ENCODE results near the gene COG7.

The COG7 gene

DNA sequence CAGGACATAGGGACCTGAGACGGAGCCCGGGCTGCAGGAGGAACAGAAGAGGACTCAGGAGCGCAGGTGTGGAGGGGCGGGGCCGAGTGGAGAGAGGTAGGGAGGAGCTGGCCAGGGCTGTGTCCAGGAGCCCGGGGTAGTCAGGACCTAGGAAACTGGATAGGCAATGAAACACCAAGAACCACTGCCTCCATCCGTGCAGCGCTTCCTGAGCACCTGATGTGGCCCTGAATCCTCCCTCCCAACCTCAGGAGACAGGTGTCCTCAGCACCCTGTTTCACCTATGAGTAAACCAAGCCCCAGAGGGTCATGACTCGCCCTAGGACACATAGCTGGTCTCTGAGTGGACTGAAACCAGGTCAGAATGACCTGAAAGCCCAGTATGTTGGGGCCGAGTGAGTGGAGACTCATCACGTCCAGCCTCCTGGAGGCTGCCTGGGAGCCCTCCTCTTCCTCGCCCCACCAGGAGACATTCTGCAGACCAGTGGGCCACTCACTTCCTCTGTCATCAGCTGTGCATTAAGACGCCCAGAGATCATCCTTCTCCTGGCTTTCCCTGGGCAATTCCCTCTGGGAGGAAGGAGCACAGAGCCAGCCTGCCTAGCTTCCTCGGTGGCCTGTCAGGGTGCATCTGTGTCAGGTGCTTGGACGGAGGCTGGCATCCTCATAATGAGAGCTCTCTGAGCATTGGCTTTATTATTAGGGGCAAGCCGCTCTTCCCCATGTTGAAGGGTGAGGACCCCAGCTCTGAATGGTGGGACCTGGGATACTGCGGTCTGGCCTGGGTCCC, 78.1 kb downstream of the COG7 start:
- Mint-ChIP-seq H3K27me3 (ENCODE audit: low read depth) (peaks cover 27% of the 10 kb centered on the region), H3K36me3 (ENCODE audit: low read depth) (no peaks in the 10 kb centered on the region), H3K9me3 (no peaks in the 10 kb centered on the region), H3K4me3 (no peak overlapping the region), H3K27ac (no peak overlapping the region), H3K4me1 (no peaks in the 10 kb centered on the region)
- TF ChIP-seq CTCF (IDR thresholded peaks at IDR 0.05; ENCODE audit: unreplicated experiment in 3 of 3): no peak

GRCh38 chr16:23373436-23374219, 79.4 kb downstream of the COG7 start:
- no peak for TF ChIP-seq CTCF (IDR thresholded peaks at IDR 0.05; ENCODE audit: unreplicated experiment in 3 of 3)
- Mint-ChIP-seq H3K4me3 (no peak overlapping the region), H3K9me3 (no peaks in the 10 kb centered on the region), H3K27me3 (ENCODE audit: low read depth) (peaks cover 23% of the 10 kb centered on the region), H3K4me1 (no peaks in the 10 kb centered on the region), H3K27ac (no peak overlapping the region), H3K36me3 (ENCODE audit: low read depth) (no peaks in the 10 kb centered on the region)

GRCh38 chr16:23371368-23371767, 81.6 kb downstream of the COG7 start:
- H3K4me1 Mint-ChIP-seq: no peaks in the 10 kb centered on the region
- H3K9me3 Mint-ChIP-seq: no peaks in the 10 kb centered on the region

GRCh38 chr16:23369416-23369815, 83.6 kb downstream of the COG7 start:
- no peak overlapping the region for H3K27ac Mint-ChIP-seq
- no peaks in the 10 kb centered on the region for H3K9me3 Mint-ChIP-seq
- no peak overlapping the region for H3K4me3 Mint-ChIP-seq
- no peaks in the 10 kb centered on the region for H3K36me3 Mint-ChIP-seq (ENCODE audit: low read depth)
- H3K4me1 Mint-ChIP-seq: no peaks in the 10 kb centered on the region
- H3K27me3 Mint-ChIP-seq (ENCODE audit: low read depth): peaks cover 13% of the 10 kb centered on the region
- TF ChIP-seq CTCF (IDR thresholded peaks at IDR 0.05; ENCODE audit: unreplicated experiment in 3 of 3): no peak

More at GRCh38 chr16:23371368-23371767, 81.6 kb downstream of the COG7 start:
- Mint-ChIP-seq H3K27ac (no peak overlapping the region), H3K36me3 (ENCODE audit: low read depth) (no peaks in the 10 kb centered on the region), H3K4me3 (no peak overlapping the region), H3K27me3 (ENCODE audit: low read depth) (peaks cover 23% of the 10 kb centered on the region)
- TF ChIP-seq CTCF (IDR thresholded peaks at IDR 0.05; ENCODE audit: unreplicated experiment in 3 of 3): no peak

DNA sequence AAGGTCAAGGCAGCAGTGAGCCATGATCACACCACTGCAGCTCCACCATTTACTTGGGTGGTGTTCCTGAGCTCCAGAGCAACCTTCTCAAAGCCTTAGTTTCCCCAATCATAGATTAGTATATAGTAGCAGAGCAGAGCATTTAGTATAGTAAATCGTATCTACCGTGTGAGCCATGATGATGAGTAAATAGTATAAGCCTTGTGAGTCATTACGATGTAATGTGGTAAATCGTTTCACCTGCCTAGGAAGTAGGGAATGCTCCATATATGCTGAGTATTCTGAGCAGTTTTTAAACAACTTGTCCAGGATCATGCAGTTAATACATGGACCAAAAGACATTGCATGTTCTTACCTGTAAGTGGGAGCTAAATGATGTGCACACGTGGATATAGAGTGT, 84.5 kb downstream of the COG7 start:
- no peaks in the 10 kb centered on the region for H3K36me3 Mint-ChIP-seq (ENCODE audit: low read depth)
- H3K27ac Mint-ChIP-seq: no peak overlapping the region
- H3K4me3 Mint-ChIP-seq: no peak overlapping the region
- peaks cover 13% of the 10 kb centered on the region for H3K27me3 Mint-ChIP-seq (ENCODE audit: low read depth)
- H3K4me1 Mint-ChIP-seq: no peaks in the 10 kb centered on the region
- no peak for TF ChIP-seq CTCF (IDR thresholded peaks at IDR 0.05; ENCODE audit: unreplicated experiment in 3 of 3)
- no peaks in the 10 kb centered on the region for H3K9me3 Mint-ChIP-seq
